WERI-Rb-1 (cell line): Measurements from ENCODE around the gene PDK2.

Experiments used
- DNase-seq: peaks from one replicate; pipeline ENCODE4 v3.0.0-alpha.2; 2020
- H3K27ac ChIP-seq: fragments of 250-450 bp; sonication (Bioruptor Pico); 2 replicates; pipeline ENCODE4 v1.5.1; 2020; ENCODE audit warnings: mild to moderate bottlenecking, moderate library complexity
- H3K27me3 ChIP-seq: fragments of 250-450 bp; sonication (Bioruptor Pico); 2 replicates; pipeline ENCODE4 v1.5.1; 2021; ENCODE audit warnings: mild to moderate bottlenecking, low read depth, moderate library complexity; ENCODE audit not compliant: insufficient read depth, severe bottlenecking
- H3K36me3 ChIP-seq: fragments of 250-450 bp; sonication (Bioruptor Pico); 2 replicates; pipeline ENCODE4 v1.5.1; 2020; ENCODE audit warnings: mild to moderate bottlenecking, moderate library complexity
- H3K4me3 ChIP-seq: 2 replicates; pipeline ENCODE4 v1.5.1; 2011; ENCODE audit warnings: low read depth, mild to moderate bottlenecking, control low read depth, low read length
- H3K9me3 ChIP-seq: fragments of 250-450 bp; sonication (Bioruptor Pico); 2 replicates; pipeline ENCODE4 v1.5.1; 2021; ENCODE audit warnings: mild to moderate bottlenecking, moderate library complexity; ENCODE audit not compliant: severe bottlenecking
- TF ChIP-seq, protein P1 (sequence below): IDR thresholded peaks from 2 replicates; pipeline ENCODE4 v1.5.1; 2011; ENCODE audit warnings: low read depth, mild to moderate bottlenecking, control low read depth, inconsistent platforms, low read length

Gene PDK2

DNA sequence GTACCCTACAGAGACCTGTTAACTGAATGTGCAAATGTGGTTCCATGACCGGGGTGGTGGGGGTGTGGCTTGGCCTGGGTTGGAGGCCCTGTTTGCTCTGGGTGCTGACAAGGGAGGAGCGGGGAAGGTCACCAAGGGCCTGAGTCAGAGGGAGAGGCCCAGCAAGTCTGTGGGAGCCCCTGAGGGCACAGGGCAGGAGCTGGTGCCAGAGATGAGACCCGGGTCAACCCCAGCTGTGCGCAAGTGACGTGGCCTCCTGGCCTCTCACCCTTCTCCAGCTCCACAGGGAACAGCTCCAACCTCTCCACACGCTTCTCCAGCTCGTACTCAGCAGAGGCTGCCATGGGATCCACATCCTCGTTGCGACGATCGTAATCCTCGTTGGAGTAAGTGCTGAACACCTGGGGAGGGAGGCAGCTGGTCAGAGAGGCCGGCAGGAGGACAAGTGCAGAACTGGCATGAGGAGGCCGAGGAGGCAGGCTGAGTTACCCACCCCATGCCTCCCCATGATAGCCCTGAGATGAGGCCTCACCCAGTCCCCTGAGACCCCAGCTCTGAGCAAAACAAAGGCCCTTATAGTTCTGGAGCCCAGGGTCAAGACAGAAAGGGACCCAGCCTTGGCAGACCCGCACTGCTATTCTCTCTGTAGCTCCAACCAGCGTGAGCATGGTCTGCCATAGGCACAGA, 49.8 kb downstream of the PDK2 start:
- Histone ChIP-seq H3K27ac (no peak overlapping the region), H3K27me3 (no peaks in the 10 kb centered on the region), H3K9me3 (no peaks in the 10 kb centered on the region), H3K36me3 (peaks cover 78% of the 10 kb centered on the region), H3K4me3 (no peak overlapping the region)
- TF ChIP-seq, protein P1, sequence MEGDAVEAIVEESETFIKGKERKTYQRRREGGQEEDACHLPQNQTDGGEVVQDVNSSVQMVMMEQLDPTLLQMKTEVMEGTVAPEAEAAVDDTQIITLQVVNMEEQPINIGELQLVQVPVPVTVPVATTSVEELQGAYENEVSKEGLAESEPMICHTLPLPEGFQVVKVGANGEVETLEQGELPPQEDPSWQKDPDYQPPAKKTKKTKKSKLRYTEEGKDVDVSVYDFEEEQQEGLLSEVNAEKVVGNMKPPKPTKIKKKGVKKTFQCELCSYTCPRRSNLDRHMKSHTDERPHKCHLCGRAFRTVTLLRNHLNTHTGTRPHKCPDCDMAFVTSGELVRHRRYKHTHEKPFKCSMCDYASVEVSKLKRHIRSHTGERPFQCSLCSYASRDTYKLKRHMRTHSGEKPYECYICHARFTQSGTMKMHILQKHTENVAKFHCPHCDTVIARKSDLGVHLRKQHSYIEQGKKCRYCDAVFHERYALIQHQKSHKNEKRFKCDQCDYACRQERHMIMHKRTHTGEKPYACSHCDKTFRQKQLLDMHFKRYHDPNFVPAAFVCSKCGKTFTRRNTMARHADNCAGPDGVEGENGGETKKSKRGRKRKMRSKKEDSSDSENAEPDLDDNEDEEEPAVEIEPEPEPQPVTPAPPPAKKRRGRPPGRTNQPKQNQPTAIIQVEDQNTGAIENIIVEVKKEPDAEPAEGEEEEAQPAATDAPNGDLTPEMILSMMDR: no peak
- DNase-seq: no peak

DNA sequence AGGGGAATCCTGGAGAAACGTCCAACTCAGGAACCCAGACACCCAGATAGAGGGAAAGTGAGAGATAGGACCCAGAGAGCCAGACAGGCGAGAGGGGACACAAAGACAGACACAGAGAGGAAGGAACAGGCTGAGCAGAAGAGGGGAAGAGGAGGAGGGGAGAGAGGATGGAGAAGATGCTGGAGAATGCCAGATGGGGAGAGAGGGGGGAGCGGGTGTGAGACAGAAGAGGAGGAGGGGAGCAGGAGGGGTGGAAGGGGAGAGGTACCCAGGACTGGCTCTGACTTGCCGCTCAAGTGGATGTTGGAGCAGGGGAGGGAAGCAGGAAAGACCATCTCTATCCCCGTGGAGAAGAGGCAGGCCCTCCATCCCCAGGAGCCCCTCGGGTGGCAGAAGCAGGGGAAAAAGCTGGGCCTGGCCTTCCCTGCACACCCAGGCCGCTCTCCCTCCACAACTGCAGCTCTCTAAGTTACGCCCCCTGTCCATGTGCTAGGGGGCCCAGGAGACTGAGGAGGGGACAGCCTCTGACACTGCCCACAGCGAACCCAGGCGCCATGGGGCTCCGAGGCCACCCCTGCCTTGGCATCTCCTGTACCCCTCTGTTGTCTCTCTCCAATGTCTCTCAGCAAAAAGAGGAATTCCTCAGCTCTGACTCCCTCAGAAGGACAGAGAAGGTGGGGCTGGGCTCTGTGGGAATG, 50.5 kb downstream of the PDK2 start:
- no peak overlapping the region for H3K27ac ChIP-seq
- H3K9me3 ChIP-seq: no peaks in the 10 kb centered on the region
- H3K4me3 ChIP-seq: no peak overlapping the region
- H3K27me3 ChIP-seq: no peaks in the 10 kb centered on the region
- no peak for DNase-seq
- peaks cover 72% of the 10 kb centered on the region for H3K36me3 ChIP-seq
- TF ChIP-seq, protein P1: no peak

DNA sequence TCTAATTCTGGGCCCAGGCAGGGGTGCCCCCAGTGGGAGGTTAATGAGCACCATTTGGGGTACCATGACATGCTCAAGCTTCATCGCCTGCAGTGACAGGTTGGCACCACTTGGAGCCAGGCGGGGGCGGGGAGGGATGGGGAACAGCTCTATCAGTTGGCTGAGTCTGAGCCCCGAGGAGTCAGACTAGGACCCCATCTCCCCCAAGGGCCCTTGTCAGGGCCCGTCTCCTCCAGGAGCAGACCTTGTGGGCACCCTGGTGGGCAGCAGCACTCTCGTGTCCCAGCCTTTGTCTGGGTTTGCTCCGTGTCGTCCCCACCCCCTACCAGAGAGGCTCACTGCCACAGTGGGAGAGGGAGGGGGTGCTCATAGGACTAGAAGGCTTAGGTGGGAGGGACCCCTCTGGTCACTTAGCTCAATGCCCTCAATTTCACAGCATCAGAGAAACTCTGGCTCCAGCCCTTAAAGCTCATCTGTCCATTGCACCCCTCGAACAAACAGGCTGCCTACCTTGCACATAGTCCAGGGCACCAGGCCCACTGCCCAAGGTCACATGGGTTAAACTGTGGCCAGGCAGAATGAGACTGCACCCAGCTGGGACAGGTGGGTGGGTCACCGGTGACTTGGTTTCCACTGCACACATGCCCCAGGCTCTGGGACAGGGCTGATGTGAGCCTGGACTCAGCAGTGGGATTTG, 51.2 kb downstream of the PDK2 start:
- TF ChIP-seq, protein P1: 0 out of 2 replicates have a peak, but pooled peaks have one; percentile 14
- Histone ChIP-seq H3K27ac (no peak overlapping the region), H3K9me3 (no peaks in the 10 kb centered on the region), H3K4me3 (no peak overlapping the region), H3K36me3 (peaks cover 65% of the 10 kb centered on the region), H3K27me3 (no peaks in the 10 kb centered on the region)
- no peak for DNase-seq

DNA sequence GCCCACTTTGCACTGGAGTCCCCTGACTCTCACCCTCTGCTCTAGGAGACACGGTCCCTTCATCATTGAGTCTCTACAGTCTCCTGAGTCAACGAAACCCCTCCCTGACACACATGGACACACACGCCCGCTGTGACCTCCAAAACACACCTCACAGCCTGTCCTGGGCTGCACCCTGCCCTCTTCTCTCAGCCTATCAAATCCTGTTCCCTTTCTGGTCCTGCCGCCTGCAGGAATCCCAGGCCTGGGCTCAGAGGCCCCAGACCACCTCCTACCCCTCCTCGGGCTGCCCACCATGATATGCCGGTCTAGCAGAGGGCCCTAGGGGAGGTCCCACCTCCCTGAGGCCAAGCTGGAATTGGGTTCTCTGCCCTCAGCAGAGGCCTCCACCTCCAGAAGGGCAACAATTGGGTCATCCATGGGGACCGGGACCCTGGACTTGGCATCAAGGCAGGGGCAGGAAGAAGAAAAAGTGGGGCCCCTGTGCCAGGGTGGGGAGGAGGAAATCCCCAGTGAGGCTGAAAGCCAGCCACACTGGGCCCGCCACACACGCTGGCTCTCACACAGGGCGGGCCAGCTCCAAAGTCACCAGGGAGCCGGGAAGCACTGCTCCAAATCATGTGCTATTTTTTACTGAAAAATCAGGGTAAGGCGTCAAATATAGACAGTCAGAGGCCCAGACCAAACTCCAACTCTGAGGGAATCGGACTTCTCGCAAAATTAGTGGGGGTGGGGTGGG, 51.9 kb downstream of the PDK2 start:
- H3K27ac ChIP-seq: no peak overlapping the region; the same call in 1 of the 2 replicates
- H3K9me3 ChIP-seq: no peaks in the 10 kb centered on the region
- H3K4me3 ChIP-seq: no peak overlapping the region
- TF ChIP-seq, protein P1: no peak
- H3K27me3 ChIP-seq: no peaks in the 10 kb centered on the region
- peaks cover 60% of the 10 kb centered on the region for H3K36me3 ChIP-seq
- DNase-seq: no peak

DNA sequence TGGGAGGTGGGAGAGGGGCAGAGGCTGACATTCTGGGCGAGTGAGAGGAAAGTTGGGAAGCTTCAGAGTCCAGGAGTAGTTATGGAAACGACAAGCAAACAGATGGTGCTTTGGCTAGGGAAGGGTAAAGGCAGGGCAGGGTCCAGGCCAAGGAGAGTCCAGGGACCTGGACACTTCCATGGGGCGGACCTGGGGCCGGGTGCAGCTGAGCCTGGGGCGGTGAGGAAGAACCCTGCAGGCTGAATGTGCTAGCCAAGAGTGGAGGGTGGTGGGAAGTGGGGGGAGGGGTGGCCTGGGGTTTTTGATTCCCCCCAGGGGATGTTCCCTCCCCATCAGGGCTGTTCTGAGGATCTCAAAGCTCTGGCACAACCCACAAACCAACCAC, 52.7 kb downstream of the PDK2 start:
- H3K36me3 ChIP-seq: peaks cover 52% of the 10 kb centered on the region
- no peak for DNase-seq
- no peak overlapping the region for H3K27ac ChIP-seq
- TF ChIP-seq, protein P1: no peak
- no peaks in the 10 kb centered on the region for H3K9me3 ChIP-seq
- H3K4me3 ChIP-seq: peak overlapping the region; percentile 68
- H3K27me3 ChIP-seq: no peaks in the 10 kb centered on the region
